Loucy (cell line): ENCODE measurements around the gene GRID2.

Experiments used
- H2AFZ ChIP-seq: fragments of 200-600 bp; sonication (generic); 2 replicates; pipeline ENCODE4 v1.6.0; 2016; ENCODE audit warnings: antibody characterized with exemption, mild to moderate bottlenecking, low read length, moderate library complexity
- H3F3A ChIP-seq: fragments of 200-600 bp; 2 replicates; pipeline ENCODE4 v1.6.0; 2016; ENCODE audit warnings: antibody characterized with exemption, low read depth, mild to moderate bottlenecking
- H3K27me3 ChIP-seq: fragments of 200-600 bp; sonication (generic); 2 replicates; pipeline ENCODE4 v1.6.1; 2014; ENCODE audit warnings: low read length, mild to moderate bottlenecking; ENCODE audit not compliant: insufficient read depth, poor library complexity, severe bottlenecking
- H3K36me3 ChIP-seq: fragments of 200-600 bp; sonication (generic); 2 replicates; pipeline ENCODE4 v1.6.1; 2016; ENCODE audit warnings: low read length; ENCODE audit not compliant: insufficient read depth
- H3K4me1 ChIP-seq: fragments of 200-600 bp; sonication (generic); 2 replicates; pipeline ENCODE4 v1.5.1; 2014; ENCODE audit warnings: low read length, mild to moderate bottlenecking; ENCODE audit not compliant: insufficient read depth, poor library complexity, severe bottlenecking
- H3K4me2 ChIP-seq: fragments of 200-600 bp; sonication (generic); 2 replicates; pipeline ENCODE4 v1.6.0; 2014; ENCODE audit warnings: antibody characterized with exemption, low read length, low read depth, mild to moderate bottlenecking; ENCODE audit not compliant: poor library complexity, severe bottlenecking
- H3K4me3 ChIP-seq: fragments of 200-600 bp; sonication (generic); 2 replicates; pipeline ENCODE4 v1.5.1; 2014; ENCODE audit warnings: low read length, mild to moderate bottlenecking, mixed read lengths; ENCODE audit not compliant: poor library complexity, severe bottlenecking
- H3K79me2 ChIP-seq: fragments of 200-600 bp; sonication (generic); 2 replicates; pipeline ENCODE4 v1.6.1; 2014; ENCODE audit warnings: low read length; ENCODE audit not compliant: insufficient read depth
- H3K9ac ChIP-seq: fragments of 200-600 bp; sonication (generic); 2 replicates; pipeline ENCODE4 v1.6.0; 2014; ENCODE audit warnings: mild to moderate bottlenecking, low read depth, low read length, moderate library complexity; ENCODE audit not compliant: poor library complexity, severe bottlenecking
- H3K9me2 ChIP-seq: fragments of 200-600 bp; sonication (generic); replicated peaks from 2 replicates; pipeline ENCODE4 v1.6.1; 2016; ENCODE audit warnings: low read depth, low read length, mixed read lengths
- H3K9me3 ChIP-seq: fragments of 200-600 bp; sonication (generic); 2 replicates; pipeline ENCODE4 v1.6.1; 2014; ENCODE audit warnings: mild to moderate bottlenecking, antibody characterized with exemption, low read length, low read depth; ENCODE audit not compliant: insufficient read depth
- H4K20me1 ChIP-seq: fragments of 200-600 bp; sonication (generic); 2 replicates; pipeline ENCODE4 v1.6.0; 2014; ENCODE audit warnings: antibody characterized with exemption, low read length, mild to moderate bottlenecking; ENCODE audit not compliant: insufficient read depth, poor library complexity, severe bottlenecking
- CTCF ChIP-seq: fragments of 200-600 bp; sonication (generic); conservative IDR thresholded peaks from 2 replicates; pipeline ENCODE4 v1.5.1; 2014; ENCODE audit warnings: mild to moderate bottlenecking, antibody characterized with exemption, low read length
- EZH2phosphoT487 ChIP-seq: fragments of 200-600 bp; IDR thresholded peaks from 2 replicates; pipeline ENCODE4 v1.6.1; 2018; ENCODE audit warnings: antibody characterized with exemption, mild to moderate bottlenecking, moderate library complexity, borderline replicate concordance

The GRID2 gene

GRCh38 chr4:93700571-93700970 lies 1396.8 kb downstream of the GRID2 start:
- no peaks in the 10 kb centered on the region for H3K4me1 ChIP-seq
- no peaks in the 10 kb centered on the region for H3K79me2 ChIP-seq
- H3K9ac ChIP-seq: no peak overlapping the region
- TF ChIP-seq EZH2phosphoT487 (no peak), CTCF (no peak)
- H4K20me1 ChIP-seq: no peaks in the 10 kb centered on the region
- H3K27me3 ChIP-seq: no peaks in the 10 kb centered on the region
- H3K4me2 ChIP-seq: no peak overlapping the region
- H3F3A ChIP-seq: no peaks in the 10 kb centered on the region
- no peak overlapping the region for H2AFZ ChIP-seq
- H3K36me3 ChIP-seq: no peaks in the 10 kb centered on the region
- H3K9me2 ChIP-seq: no peaks in the 10 kb centered on the region
- H3K9me3 ChIP-seq: no peaks in the 10 kb centered on the region
- H3K4me3 ChIP-seq: no peak overlapping the region

GRCh38 chr4:93710101-93710846 lies 1406.5 kb downstream of the GRID2 start:
- no peak overlapping the region for H2AFZ ChIP-seq
- H3K4me2 ChIP-seq: no peak overlapping the region
- H3K4me1 ChIP-seq: no peaks in the 10 kb centered on the region
- no peaks in the 10 kb centered on the region for H3K27me3 ChIP-seq
- no peaks in the 10 kb centered on the region for H3F3A ChIP-seq
- H3K79me2 ChIP-seq: no peaks in the 10 kb centered on the region
- H3K9ac ChIP-seq: no peak overlapping the region
- no peaks in the 10 kb centered on the region for H4K20me1 ChIP-seq
- no peaks in the 10 kb centered on the region for H3K36me3 ChIP-seq
- no peaks in the 10 kb centered on the region for H3K9me2 ChIP-seq
- H3K9me3 ChIP-seq: no peaks in the 10 kb centered on the region
- peak; percentile 64 for TF ChIP-seq CTCF
- no peak for TF ChIP-seq EZH2phosphoT487
- no peak overlapping the region for H3K4me3 ChIP-seq

- H3K9me3 ChIP-seq: no peaks in the 10 kb centered on the region
- no peaks in the 10 kb centered on the region for H3F3A ChIP-seq
- TF ChIP-seq EZH2phosphoT487 (no peak), CTCF (no peak)
- no peaks in the 10 kb centered on the region for H3K4me1 ChIP-seq
- H4K20me1 ChIP-seq: no peaks in the 10 kb centered on the region
- no peak overlapping the region for H3K4me3 ChIP-seq
- H3K9me2 ChIP-seq: no peaks in the 10 kb centered on the region
- no peaks in the 10 kb centered on the region for H3K36me3 ChIP-seq
- no peak overlapping the region for H2AFZ ChIP-seq
- H3K9ac ChIP-seq: no peak overlapping the region
- H3K79me2 ChIP-seq: no peaks in the 10 kb centered on the region
- no peaks in the 10 kb centered on the region for H3K27me3 ChIP-seq
- no peak overlapping the region for H3K4me2 ChIP-seq
Observed at GRCh38 chr4:93710847-93711430, 1407.2 kb downstream of the GRID2 start.
